ENCODE results near the gene ARHGAP44.

GRCh38 chr17:12867726-12868125 is 78.4 kb downstream of the ARHGAP44 start:
- TF ChIP-seq, protein P1, sequence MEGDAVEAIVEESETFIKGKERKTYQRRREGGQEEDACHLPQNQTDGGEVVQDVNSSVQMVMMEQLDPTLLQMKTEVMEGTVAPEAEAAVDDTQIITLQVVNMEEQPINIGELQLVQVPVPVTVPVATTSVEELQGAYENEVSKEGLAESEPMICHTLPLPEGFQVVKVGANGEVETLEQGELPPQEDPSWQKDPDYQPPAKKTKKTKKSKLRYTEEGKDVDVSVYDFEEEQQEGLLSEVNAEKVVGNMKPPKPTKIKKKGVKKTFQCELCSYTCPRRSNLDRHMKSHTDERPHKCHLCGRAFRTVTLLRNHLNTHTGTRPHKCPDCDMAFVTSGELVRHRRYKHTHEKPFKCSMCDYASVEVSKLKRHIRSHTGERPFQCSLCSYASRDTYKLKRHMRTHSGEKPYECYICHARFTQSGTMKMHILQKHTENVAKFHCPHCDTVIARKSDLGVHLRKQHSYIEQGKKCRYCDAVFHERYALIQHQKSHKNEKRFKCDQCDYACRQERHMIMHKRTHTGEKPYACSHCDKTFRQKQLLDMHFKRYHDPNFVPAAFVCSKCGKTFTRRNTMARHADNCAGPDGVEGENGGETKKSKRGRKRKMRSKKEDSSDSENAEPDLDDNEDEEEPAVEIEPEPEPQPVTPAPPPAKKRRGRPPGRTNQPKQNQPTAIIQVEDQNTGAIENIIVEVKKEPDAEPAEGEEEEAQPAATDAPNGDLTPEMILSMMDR (IDR thresholded peaks at IDR 0.05 in 8 of 11, conservative IDR thresholded peaks at IDR 0.05 in 3 of 11): no peak
- no peak for TF ChIP-seq POLR2AphosphoS5 (IDR thresholded peaks at IDR 0.05)

Measured in spleen (tissue), 7 donors.